Astrocyte (in vitro differentiated cells and primary cell): ENCODE data around the gene MAP2K2. TPM values are rescaled to one million over a fixed set of nuclear protein-coding genes. Genes with fewer than 3 reads are reported as not detected.

Source experiments
- DNase-seq: peaks from one replicate; pipeline ENCODE4 v3.0.0-alpha.2; 2010; ENCODE audit warnings: low read depth
- FAIRE-seq: peaks from 2 replicates; lab custom pipeline; 2011; peaks lifted over from hg19 to GRCh38; lab: Jason Lieb, UNC
- H2AFZ ChIP-seq: 2 replicates; pipeline ENCODE4 v1.6.0; 2012; ENCODE audit warnings: low read depth, low read length, inconsistent platforms
- H3K27ac ChIP-seq: 2 replicates; pipeline ENCODE4 v1.5.1; 2011; ENCODE audit warnings: low read depth, low read length, inconsistent platforms
- H3K27me3 ChIP-seq: 2 replicates; pipeline ENCODE4 v1.6.0; 2011; ENCODE audit warnings: low read length, inconsistent platforms; ENCODE audit not compliant: insufficient read depth
- H3K36me3 ChIP-seq: 2 replicates; pipeline ENCODE4 v1.5.1; 2011; ENCODE audit warnings: low read length, inconsistent platforms; ENCODE audit not compliant: insufficient read depth
- H3K4me1 ChIP-seq: 2 replicates; pipeline ENCODE4 v1.5.1; 2011; ENCODE audit warnings: low read length, inconsistent platforms; ENCODE audit not compliant: insufficient read depth
- H3K4me2 ChIP-seq: 2 replicates; pipeline ENCODE4 v1.6.0; 2012; ENCODE audit warnings: low read length, inconsistent platforms
- H3K4me3 ChIP-seq: 2 replicates; pipeline ENCODE4 v1.5.1; 2011; ENCODE audit warnings: low read depth, mild to moderate bottlenecking, low read length, inconsistent platforms; ENCODE audit not compliant: insufficient read depth
- H3K79me2 ChIP-seq: 2 replicates; pipeline ENCODE4 v1.6.0; 2012; ENCODE audit warnings: mild to moderate bottlenecking, low read length, inconsistent platforms; ENCODE audit not compliant: insufficient read depth
- H3K9ac ChIP-seq: 2 replicates; pipeline ENCODE4 v1.6.0; 2012; ENCODE audit warnings: mild to moderate bottlenecking, low read length, inconsistent platforms
- H3K9me3 ChIP-seq: 2 replicates; pipeline ENCODE4 v1.5.1; 2012; ENCODE audit warnings: low read depth, mild to moderate bottlenecking, low read length, inconsistent platforms; ENCODE audit not compliant: insufficient read depth
- H4K20me1 ChIP-seq: 2 replicates; pipeline ENCODE4 v1.6.0; 2012; ENCODE audit warnings: low read length, inconsistent platforms; ENCODE audit not compliant: insufficient read depth
- H3K27ac Mint-ChIP-seq: one replicate; pipeline ENCODE4 v1.8.0; 2021; ENCODE audit warnings: mild to moderate bottlenecking, mixed read lengths; ENCODE audit not compliant: unreplicated experiment
- H3K27me3 Mint-ChIP-seq: one replicate; pipeline ENCODE4 v1.8.0; 2021; ENCODE audit warnings: low read depth, mixed read lengths; ENCODE audit not compliant: unreplicated experiment
- H3K36me3 Mint-ChIP-seq: one replicate; pipeline ENCODE4 v1.8.0; 2021; ENCODE audit warnings: low read depth, mixed read lengths; ENCODE audit not compliant: unreplicated experiment
- H3K4me1 Mint-ChIP-seq: one replicate; pipeline ENCODE4 v1.8.0; 2021; ENCODE audit warnings: low read depth, mixed read lengths; ENCODE audit not compliant: unreplicated experiment
- H3K4me3 Mint-ChIP-seq: one replicate; pipeline ENCODE4 v1.8.0; 2021; ENCODE audit warnings: mild to moderate bottlenecking, moderate library complexity, mixed read lengths; ENCODE audit not compliant: unreplicated experiment
- H3K9me3 Mint-ChIP-seq: one replicate; pipeline ENCODE4 v1.8.0; 2021; ENCODE audit warnings: mild to moderate bottlenecking, mixed read lengths; ENCODE audit not compliant: unreplicated experiment
- CTCF ChIP-seq: IDR thresholded peaks from 2 replicates; pipeline ENCODE4 v1.5.1; 2011; ENCODE audit warnings: low read depth, mild to moderate bottlenecking, inconsistent platforms, low read length, moderate library complexity; ENCODE audit not compliant: insufficient read depth
- EZH2 ChIP-seq: IDR thresholded peaks from 2 replicates; pipeline ENCODE4 v1.6.1; 2012; ENCODE audit warnings: mild to moderate bottlenecking, low read length, inconsistent platforms; ENCODE audit not compliant: insufficient read depth
- total RNA-seq: library from RNA; stranded (reverse); gene quantifications from 2 replicates; pipeline ENCODE4 v1.2.1, GENCODE V29; 2021

Gene MAP2K2
- total RNA-seq, 1 donor from 2014 or later, result 190 TPM

GRCh38 chr19:4124638-4125037, 716 bp upstream of the MAP2K2 start:
- Mint-ChIP-seq H3K27ac (no peak overlapping the region), H3K4me3 (peak overlapping the region; percentile 80), H3K27me3 (no peaks in the 10 kb centered on the region), H3K4me1 (peaks cover 9% of the 10 kb centered on the region), H3K9me3 (no peaks in the 10 kb centered on the region), H3K36me3 (no peaks in the 10 kb centered on the region)
- H4K20me1 ChIP-seq, result peaks cover 33% of the 10 kb centered on the region
- H3K27ac ChIP-seq, result no peak overlapping the region
- H3K4me1 ChIP-seq, result peaks cover 16% of the 10 kb centered on the region
- no peaks in the 10 kb centered on the region for H3K36me3 ChIP-seq
- H3K9ac ChIP-seq, result peak overlapping the region; percentile 99
- peak overlapping the region; percentile 90 for H3K4me3 ChIP-seq
- H2AFZ ChIP-seq, result no peak overlapping the region
- H3K79me2 ChIP-seq, result peaks cover 35% of the 10 kb centered on the region
- peak overlapping the region; percentile 100 for H3K4me2 ChIP-seq
- no peaks in the 10 kb centered on the region for H3K27me3 ChIP-seq
- DNase-seq (no peak), FAIRE-seq (no peak)
- TF ChIP-seq CTCF (no peak), EZH2 (no peak)
- no peaks in the 10 kb centered on the region for H3K9me3 ChIP-seq

DNA sequence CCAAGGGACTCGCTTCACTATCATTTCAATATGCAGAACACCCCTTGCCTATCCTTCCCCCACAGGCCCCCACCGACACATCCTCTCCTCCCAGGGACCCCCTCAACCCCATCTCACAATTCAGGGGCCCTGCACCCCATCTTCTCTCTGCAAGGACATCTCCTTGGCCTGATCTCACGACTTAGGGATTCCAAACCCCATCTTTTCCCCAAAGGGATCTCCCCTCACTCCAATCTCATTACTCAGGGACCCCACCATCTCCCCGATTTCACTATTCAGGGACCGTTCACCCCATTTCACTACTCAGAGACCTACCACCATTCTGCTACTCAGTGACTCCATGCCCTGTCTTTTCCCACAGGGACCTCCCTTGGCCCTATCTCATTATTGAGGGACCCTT, 1.4 kb downstream of the MAP2K2 start:
- TF ChIP-seq CTCF (no peak), EZH2 (no peak)
- H3K27ac Mint-ChIP-seq, result peak overlapping the region; percentile 93
- peaks cover 2% of the 10 kb centered on the region for H3K36me3 Mint-ChIP-seq
- Histone ChIP-seq H3K4me3 (peak overlapping the region; percentile 90), H4K20me1 (peaks cover 52% of the 10 kb centered on the region), H3K9ac (peak overlapping the region; percentile 99), H3K36me3 (peaks cover 3% of the 10 kb centered on the region), H2AFZ (no peak overlapping the region), H3K4me1 (peaks cover 16% of the 10 kb centered on the region), H3K27ac (no peak overlapping the region), H3K9me3 (no peaks in the 10 kb centered on the region), H3K4me2 (peak overlapping the region; percentile 100), H3K79me2 (peaks cover 54% of the 10 kb centered on the region), H3K27me3 (no peaks in the 10 kb centered on the region)
- H3K4me3 Mint-ChIP-seq, result peak overlapping the region; percentile 96
- peaks cover 10% of the 10 kb centered on the region for H3K4me1 Mint-ChIP-seq
- H3K27me3 Mint-ChIP-seq, result no peaks in the 10 kb centered on the region
- no peaks in the 10 kb centered on the region for H3K9me3 Mint-ChIP-seq
- DNase-seq (no peak), FAIRE-seq (no peak)

GRCh38 chr19:4121815-4122214, 2.1 kb downstream of the MAP2K2 start:
- peaks cover 10% of the 10 kb centered on the region for H3K4me1 Mint-ChIP-seq
- H3K79me2 ChIP-seq, result peaks cover 60% of the 10 kb centered on the region
- peaks cover 2% of the 10 kb centered on the region for H3K36me3 Mint-ChIP-seq
- DNase-seq (no peak), FAIRE-seq (no peak)
- H4K20me1 ChIP-seq, result peaks cover 58% of the 10 kb centered on the region
- H3K36me3 ChIP-seq, result peaks cover 4% of the 10 kb centered on the region
- H3K9me3 ChIP-seq, result no peaks in the 10 kb centered on the region
- H3K27me3 ChIP-seq, result no peaks in the 10 kb centered on the region
- no peak overlapping the region for H2AFZ ChIP-seq
- no peak overlapping the region for H3K9ac ChIP-seq
- no peak overlapping the region for H3K4me3 ChIP-seq
- H3K27ac ChIP-seq, result no peak overlapping the region
- peaks cover 16% of the 10 kb centered on the region for H3K4me1 ChIP-seq
- H3K27ac Mint-ChIP-seq, result no peak overlapping the region
- H3K4me2 ChIP-seq, result no peak overlapping the region
- peak overlapping the region; percentile 62 for H3K4me3 Mint-ChIP-seq
- TF ChIP-seq EZH2, result no peak
- no peak for TF ChIP-seq CTCF
- no peaks in the 10 kb centered on the region for H3K27me3 Mint-ChIP-seq
- no peaks in the 10 kb centered on the region for H3K9me3 Mint-ChIP-seq
